ENCODE data around the gene SCN7A. TPM values are rescaled to one million over a fixed set of nuclear protein-coding genes. Genes with fewer than 3 reads are reported as not detected.
A peak's percentile ranks its signal among the peaks of the same experiment; 100 is the strongest.

SCN7A gene
- total RNA-seq, 1 donor = under 0.01 TPM

DNA sequence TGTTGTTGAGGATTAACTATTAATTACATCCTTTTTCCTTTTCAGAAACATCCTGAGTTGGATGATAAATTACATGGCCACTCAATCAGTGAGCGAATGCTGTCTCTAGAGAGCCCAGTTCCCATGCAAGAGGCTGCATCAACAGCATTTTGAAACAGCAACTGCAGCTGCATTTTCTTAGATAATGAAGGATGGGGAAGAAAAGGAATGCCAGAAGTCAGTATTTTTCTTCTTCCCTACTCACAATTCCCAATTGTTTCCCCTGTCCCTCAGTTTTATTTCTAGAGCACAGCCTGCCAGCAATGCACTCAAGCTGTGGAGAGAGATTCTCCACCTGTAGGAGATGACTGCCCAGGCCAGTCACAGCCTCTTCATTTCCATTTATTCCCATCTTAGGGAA is 6.9 kb downstream of the SCN7A start:
- H3K4me3 ChIP-seq (ENCODE audit: low read depth, low read length) = no peak overlapping the region
- no peak for DNase-seq (ENCODE audit: low read depth)
- TF ChIP-seq, protein P1, sequence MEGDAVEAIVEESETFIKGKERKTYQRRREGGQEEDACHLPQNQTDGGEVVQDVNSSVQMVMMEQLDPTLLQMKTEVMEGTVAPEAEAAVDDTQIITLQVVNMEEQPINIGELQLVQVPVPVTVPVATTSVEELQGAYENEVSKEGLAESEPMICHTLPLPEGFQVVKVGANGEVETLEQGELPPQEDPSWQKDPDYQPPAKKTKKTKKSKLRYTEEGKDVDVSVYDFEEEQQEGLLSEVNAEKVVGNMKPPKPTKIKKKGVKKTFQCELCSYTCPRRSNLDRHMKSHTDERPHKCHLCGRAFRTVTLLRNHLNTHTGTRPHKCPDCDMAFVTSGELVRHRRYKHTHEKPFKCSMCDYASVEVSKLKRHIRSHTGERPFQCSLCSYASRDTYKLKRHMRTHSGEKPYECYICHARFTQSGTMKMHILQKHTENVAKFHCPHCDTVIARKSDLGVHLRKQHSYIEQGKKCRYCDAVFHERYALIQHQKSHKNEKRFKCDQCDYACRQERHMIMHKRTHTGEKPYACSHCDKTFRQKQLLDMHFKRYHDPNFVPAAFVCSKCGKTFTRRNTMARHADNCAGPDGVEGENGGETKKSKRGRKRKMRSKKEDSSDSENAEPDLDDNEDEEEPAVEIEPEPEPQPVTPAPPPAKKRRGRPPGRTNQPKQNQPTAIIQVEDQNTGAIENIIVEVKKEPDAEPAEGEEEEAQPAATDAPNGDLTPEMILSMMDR (IDR thresholded peaks at IDR 0.05; ENCODE audit: insufficient read depth, low read depth, low read length) = no peak

DNA sequence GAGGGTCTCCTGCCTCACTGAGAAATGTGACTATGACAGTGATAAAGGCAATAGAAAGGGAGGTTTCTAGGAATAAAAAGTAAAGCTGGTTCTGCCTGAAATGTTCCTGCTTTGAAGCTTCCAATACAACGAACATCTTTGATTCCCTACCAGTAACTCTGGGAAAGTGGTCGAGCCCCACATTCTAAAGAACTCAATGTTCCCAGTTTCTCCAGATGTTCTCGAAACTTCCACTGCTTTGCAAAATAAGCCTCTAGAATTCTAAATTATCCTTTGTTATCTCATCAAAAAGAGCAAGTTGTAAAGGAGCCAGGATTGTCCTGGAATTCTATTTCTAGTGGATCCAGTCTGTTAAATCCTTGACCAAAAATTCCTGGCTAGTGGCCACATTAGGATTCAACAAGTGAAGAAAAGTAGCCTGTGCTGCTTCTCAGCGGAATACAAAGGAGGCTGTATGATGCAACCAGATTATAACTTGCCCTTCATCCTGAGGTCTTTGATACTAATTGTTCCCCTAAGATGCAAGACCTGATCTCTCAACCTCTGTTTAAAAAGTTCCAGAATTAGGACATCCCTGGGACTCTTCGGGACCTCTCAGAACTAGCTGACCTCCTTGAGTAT is 8.4 kb downstream of the SCN7A start:
- TF ChIP-seq, protein P1 (IDR thresholded peaks at IDR 0.05; ENCODE audit: insufficient read depth, low read depth, low read length) = no peak
- no peak for DNase-seq (ENCODE audit: low read depth)
- H3K4me3 ChIP-seq (ENCODE audit: low read depth, low read length) = no peak overlapping the region

DNA sequence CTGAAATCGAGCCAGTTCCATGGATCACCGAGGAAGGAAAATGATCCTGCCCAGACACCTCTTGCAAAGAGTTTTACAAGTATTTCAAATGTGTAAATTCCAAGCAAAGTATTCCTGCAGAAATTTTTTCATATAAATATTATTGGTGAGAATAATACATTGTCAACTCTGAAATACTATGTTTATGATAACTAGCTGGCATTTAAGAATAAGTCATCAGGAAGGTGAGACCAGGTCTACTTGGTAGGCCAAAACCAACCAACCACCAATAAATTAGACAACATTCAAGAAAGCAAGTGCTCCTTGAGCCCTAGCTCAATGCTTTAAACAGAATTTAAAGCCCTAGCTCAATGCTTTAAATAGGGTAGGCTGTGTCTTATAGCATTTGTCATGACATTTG is 21.7 kb downstream of the SCN7A start:
- DNase-seq (ENCODE audit: low read depth) = no peak
- H3K4me3 ChIP-seq (ENCODE audit: low read depth, low read length) = no peak overlapping the region
- TF ChIP-seq, protein P1 (IDR thresholded peaks at IDR 0.05; ENCODE audit: insufficient read depth, low read depth, low read length) = no peak

DNA sequence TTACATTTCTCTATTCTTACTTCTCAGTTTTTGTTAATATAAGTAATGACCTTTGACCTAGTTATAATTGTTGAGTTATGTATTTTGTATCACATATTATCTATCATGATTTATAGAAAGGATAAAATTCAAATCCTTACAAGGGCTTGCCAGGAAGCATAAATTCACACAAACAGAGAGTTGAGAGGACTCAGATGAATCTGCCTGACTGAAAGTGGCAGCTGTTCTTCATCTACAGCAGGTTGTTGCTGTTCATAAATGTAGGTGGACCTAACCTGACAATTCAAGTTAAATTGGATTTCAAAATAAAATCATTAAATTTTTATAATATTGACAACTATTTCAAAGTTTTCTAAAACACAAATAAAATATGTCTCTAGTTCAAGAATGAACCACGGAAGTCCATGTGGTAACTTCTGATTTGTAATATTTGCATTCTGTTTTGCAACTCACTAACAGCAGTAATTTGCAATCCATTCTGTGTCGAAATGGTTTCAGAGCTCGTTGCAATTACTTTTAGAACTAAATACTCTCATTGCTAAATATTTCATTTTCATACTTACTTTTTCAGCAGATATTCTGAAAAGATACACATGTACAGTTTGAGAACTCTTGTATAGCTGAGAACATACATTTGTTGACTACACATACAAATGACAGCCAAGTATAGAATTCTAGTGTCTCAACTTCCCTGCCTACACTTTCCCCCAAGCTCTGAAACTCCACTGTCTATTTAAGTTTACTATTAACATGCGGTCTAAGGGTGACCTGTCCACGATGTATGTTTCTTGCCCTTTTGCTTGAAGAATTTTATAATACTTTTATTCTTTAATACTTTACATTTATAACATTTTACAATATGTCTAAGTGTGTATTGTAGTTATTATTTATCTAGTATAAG is 25.7 kb downstream of the SCN7A start:
- TF ChIP-seq, protein P1 (IDR thresholded peaks at IDR 0.05; ENCODE audit: insufficient read depth, low read depth, low read length) = no peak
- peak; percentile 11 for DNase-seq (ENCODE audit: low read depth)
- no peak overlapping the region for H3K4me3 ChIP-seq (ENCODE audit: low read depth, low read length)

DNA sequence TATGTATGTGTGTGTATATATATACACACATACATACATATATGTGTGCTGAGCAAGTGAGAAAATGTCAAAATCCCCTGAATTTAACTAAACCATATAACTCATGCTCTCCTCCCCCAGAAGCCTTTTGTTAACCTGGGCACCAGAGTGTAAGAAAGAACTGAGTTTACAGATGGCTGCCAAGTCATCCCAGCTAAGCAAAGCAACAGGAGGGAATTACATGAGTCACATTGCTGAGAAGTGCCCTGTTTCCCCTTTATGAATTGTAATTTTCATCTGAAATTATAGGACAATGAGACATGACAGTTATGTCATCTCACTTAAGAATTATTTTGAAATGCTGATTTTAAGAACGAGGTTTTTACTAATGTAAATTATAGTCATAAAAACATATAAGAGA is 29.9 kb downstream of the SCN7A start:
- no peak overlapping the region for H3K4me3 ChIP-seq (ENCODE audit: low read depth, low read length)
- TF ChIP-seq, protein P1 (IDR thresholded peaks at IDR 0.05; ENCODE audit: insufficient read depth, low read depth, low read length) = no peak
- no peak for DNase-seq (ENCODE audit: low read depth)

DNA sequence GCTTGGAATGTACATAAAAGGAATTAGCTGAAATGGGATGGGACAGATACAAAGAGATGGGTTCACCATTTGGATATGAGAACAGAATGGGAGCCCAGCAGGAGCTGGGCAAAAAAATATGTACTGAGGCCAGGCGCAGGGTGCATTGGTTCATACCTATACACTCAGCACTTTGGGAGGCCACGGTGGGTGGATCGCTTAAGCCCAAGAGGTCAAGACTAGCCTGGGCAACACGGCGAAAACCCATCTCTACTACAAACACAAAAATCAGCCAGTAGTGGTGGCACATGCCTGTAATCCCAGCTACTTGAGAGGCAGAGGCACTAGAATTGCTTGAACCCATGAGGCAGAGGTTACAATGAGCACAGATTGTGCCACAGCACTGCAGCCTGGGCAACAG is 30.4 kb downstream of the SCN7A start:
- TF ChIP-seq, protein P1 (IDR thresholded peaks at IDR 0.05; ENCODE audit: insufficient read depth, low read depth, low read length) = no peak
- H3K4me3 ChIP-seq (ENCODE audit: low read depth, low read length) = no peak overlapping the region
- no peak for DNase-seq (ENCODE audit: low read depth)
